ENCODE measurements around the gene SLC41A1.

SLC41A1 gene

DNA sequence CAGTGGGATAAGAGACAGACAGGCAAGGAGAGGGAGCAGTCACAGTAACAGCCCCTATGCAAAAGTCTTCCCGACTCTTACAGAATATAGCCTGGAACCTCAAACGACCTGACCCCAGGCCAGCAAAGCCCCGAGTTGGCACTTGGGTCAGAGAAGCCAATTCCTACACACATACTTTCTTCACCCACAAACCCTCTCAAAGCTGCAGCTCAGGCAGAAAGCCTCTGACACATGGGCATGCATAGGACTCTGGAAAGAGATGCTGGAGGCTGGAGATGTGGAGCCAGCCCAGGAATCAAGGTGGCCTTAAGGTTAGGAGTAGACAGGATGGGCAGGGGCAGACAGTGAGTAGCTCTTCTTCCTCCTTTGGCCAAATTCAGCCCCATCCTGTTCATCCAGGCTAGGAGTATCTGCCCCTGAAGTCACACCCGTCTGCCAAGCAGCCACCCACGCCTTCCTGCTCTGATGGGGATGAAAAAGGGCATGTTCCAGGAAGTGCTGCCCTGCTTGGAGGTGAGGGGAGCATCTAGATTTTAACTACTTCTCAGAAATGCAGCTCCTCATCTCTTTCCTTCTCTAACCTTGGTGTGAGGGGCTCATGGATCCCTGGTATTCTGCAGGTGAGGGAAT lies 7.8 kb downstream of the SLC41A1 start:
- Mint-ChIP-seq H3K27ac (no peak overlapping the region), H3K9me3 (no peaks in the 10 kb centered on the region), H3K36me3 (ENCODE audit: low read depth) (peaks cover 28% of the 10 kb centered on the region)

DNA sequence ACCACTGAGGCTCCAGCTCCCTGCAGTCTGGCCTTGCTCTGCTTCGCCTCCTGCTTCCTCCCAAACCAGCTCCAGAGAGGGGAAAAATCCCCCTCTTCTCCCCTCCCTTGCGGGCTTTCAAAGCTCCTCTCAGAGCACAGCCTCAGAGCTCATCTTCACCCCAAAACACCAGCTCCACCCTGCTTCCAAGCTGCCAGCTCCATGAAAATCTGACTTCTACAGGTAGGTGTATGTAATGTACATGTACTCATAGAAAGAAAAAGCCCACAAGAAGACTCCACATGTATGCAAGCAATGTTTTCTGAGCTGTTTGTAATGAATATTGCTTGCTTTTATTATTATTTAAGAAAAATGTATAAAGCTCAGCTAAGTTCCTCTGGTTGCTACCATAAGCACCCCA lies 8.4 kb downstream of the SLC41A1 start:
- no peak overlapping the region for H3K4me3 Mint-ChIP-seq
- no peak overlapping the region for H3K27ac Mint-ChIP-seq
- peaks cover 43% of the 10 kb centered on the region for H3K4me1 Mint-ChIP-seq
- H3K27me3 Mint-ChIP-seq (ENCODE audit: low read depth): no peaks in the 10 kb centered on the region
- peaks cover 30% of the 10 kb centered on the region for H3K36me3 Mint-ChIP-seq (ENCODE audit: low read depth)
- H3K9me3 Mint-ChIP-seq: no peaks in the 10 kb centered on the region
- TF ChIP-seq, protein P1, sequence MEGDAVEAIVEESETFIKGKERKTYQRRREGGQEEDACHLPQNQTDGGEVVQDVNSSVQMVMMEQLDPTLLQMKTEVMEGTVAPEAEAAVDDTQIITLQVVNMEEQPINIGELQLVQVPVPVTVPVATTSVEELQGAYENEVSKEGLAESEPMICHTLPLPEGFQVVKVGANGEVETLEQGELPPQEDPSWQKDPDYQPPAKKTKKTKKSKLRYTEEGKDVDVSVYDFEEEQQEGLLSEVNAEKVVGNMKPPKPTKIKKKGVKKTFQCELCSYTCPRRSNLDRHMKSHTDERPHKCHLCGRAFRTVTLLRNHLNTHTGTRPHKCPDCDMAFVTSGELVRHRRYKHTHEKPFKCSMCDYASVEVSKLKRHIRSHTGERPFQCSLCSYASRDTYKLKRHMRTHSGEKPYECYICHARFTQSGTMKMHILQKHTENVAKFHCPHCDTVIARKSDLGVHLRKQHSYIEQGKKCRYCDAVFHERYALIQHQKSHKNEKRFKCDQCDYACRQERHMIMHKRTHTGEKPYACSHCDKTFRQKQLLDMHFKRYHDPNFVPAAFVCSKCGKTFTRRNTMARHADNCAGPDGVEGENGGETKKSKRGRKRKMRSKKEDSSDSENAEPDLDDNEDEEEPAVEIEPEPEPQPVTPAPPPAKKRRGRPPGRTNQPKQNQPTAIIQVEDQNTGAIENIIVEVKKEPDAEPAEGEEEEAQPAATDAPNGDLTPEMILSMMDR (IDR thresholded peaks at IDR 0.05; ENCODE audit: unreplicated experiment in 3 of 3): no peak

More for the DNA sequence above, 7.8 kb downstream of the SLC41A1 start:
- peaks cover 44% of the 10 kb centered on the region for H3K4me1 Mint-ChIP-seq
- H3K27me3 Mint-ChIP-seq (ENCODE audit: low read depth): no peaks in the 10 kb centered on the region
- TF ChIP-seq, protein P1 (IDR thresholded peaks at IDR 0.05; ENCODE audit: unreplicated experiment in 3 of 3): no peak
- H3K4me3 Mint-ChIP-seq: no peak overlapping the region

DNA sequence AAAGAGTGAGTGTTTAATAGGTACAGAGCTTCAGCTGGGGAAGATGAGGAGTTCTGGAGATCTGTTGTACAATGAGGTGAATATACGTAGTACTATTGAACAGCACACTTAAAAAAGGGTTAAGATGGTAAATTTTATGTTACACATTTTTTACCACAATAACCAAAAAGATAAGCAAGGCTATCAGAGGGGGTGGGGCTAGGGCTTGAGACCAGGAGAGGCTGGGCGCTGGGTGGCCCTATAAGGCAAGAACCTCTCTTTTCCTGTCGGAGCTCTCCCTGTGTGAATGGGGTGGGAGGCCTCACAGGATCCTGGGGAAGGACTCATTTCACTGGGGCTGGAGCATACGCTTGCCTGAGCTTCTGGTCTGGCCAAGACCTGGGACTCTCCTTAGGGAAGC lies 9.0 kb downstream of the SLC41A1 start:
- no peaks in the 10 kb centered on the region for H3K9me3 Mint-ChIP-seq
- peaks cover 38% of the 10 kb centered on the region for H3K4me1 Mint-ChIP-seq
- TF ChIP-seq, protein P1 (IDR thresholded peaks at IDR 0.05; ENCODE audit: unreplicated experiment in 3 of 3): no peak
- no peak overlapping the region for H3K27ac Mint-ChIP-seq
- H3K4me3 Mint-ChIP-seq: no peak overlapping the region
- peaks cover 26% of the 10 kb centered on the region for H3K36me3 Mint-ChIP-seq (ENCODE audit: low read depth)
- no peaks in the 10 kb centered on the region for H3K27me3 Mint-ChIP-seq (ENCODE audit: low read depth)

DNA sequence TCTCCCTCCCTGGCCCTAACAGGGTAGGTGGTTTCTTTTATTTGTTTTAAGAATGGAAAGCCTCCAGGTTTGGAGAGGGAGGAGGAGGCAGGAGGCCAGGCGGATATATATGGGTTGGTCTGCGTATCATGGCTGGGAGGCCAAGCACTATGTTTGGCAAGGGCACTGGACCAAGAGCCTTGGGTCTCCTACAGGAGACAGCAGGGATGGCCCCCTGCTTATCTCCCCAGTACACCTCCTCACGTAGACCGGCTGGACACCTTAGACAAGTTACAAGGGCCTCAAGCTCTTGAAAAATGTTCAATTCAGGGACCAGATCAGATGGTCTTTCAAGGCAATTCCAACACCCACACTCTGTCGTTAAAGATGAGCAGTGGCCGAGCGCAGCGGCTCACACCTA lies 10.9 kb downstream of the SLC41A1 start:
- Mint-ChIP-seq H3K27ac (no peak overlapping the region), H3K9me3 (no peaks in the 10 kb centered on the region), H3K4me3 (no peak overlapping the region), H3K27me3 (ENCODE audit: low read depth) (no peaks in the 10 kb centered on the region), H3K4me1 (peaks cover 25% of the 10 kb centered on the region), H3K36me3 (ENCODE audit: low read depth) (peaks cover 30% of the 10 kb centered on the region)
- TF ChIP-seq, protein P1 (IDR thresholded peaks at IDR 0.05; ENCODE audit: unreplicated experiment in 3 of 3): no peak

DNA sequence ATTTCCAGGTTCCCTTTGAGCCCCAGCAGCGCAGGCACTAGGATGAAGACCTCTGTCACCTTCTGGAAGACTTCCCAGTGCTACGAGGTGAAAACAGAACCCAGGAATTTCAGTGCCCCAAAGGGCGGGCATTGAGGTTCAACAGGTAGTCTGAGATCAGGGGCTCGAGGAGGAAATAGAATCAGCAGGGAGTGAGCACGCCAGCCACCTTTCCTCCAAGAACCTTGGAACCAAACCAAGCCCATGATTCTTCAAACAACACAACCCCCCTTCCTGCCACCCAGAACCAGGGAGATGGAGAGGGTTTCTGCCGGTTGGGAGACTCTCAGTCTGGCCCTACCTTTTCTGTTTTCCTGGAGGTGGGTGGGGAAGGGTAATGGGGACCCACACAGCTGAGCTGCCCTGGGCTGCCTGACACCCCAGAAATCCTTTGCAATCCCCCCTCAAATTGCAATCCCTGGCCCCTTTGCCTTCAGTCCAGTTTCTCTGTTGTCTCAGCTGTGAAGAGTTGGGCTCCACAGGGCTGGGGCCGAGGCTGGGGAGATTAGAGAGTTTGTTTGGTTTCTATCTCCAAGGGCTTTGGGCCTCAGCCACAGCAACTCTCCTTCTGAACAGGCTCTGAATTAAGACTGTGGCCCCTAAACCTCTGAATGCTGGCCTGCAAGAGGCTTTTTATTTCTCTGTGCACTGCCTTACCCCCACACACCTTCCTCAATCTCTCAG lies 11.9 kb downstream of the SLC41A1 start:
- H3K4me3 Mint-ChIP-seq: no peak overlapping the region
- TF ChIP-seq, protein P1 (IDR thresholded peaks at IDR 0.05; ENCODE audit: unreplicated experiment in 3 of 3): no peak
- H3K27me3 Mint-ChIP-seq (ENCODE audit: low read depth): no peaks in the 10 kb centered on the region
- no peaks in the 10 kb centered on the region for H3K9me3 Mint-ChIP-seq
- peaks cover 32% of the 10 kb centered on the region for H3K36me3 Mint-ChIP-seq (ENCODE audit: low read depth)
- peaks cover 24% of the 10 kb centered on the region for H3K4me1 Mint-ChIP-seq
- H3K27ac Mint-ChIP-seq: peak overlapping the region in 2 of 3 experiments; percentile 0 to 1

DNA sequence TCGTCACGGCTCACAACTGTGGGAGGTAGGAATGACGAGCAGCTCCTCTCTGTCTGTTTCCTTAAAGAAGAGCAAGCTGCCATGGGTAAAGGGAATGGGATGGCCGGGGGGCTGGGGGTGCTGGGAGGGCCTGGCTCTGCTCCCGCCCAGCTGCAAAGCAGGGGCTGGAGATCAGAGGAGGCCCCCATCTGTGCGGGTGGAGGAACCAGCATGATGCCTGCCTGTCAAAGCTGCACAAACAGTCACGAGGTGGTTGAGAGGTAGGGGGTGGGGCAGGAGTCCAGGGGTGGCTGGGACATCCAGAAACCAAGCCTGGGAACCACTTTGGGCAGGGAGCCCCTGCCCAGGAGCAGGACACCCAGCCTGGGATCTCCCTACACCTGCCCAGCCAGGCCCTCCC lies 12.6 kb downstream of the SLC41A1 start:
- H3K4me3 Mint-ChIP-seq: no peak overlapping the region
- no peak overlapping the region for H3K27ac Mint-ChIP-seq
- H3K27me3 Mint-ChIP-seq (ENCODE audit: low read depth): no peaks in the 10 kb centered on the region
- peaks cover 18% of the 10 kb centered on the region for H3K4me1 Mint-ChIP-seq
- TF ChIP-seq, protein P1 (IDR thresholded peaks at IDR 0.05; ENCODE audit: unreplicated experiment in 3 of 3): no peak
- no peaks in the 10 kb centered on the region for H3K9me3 Mint-ChIP-seq
- H3K36me3 Mint-ChIP-seq (ENCODE audit: low read depth): peaks cover 31% of the 10 kb centered on the region
